K562 (cell line): ENCODE data around the gene LAMB4. TPM values are rescaled to one million over a fixed set of nuclear protein-coding genes. Genes with fewer than 3 reads are reported as not detected.
A peak's percentile ranks its signal among the peaks of the same experiment; 100 is the strongest.

Experiments
- ATAC-seq: fragments of 200-7000 bp; cut with Tn5 transposase; 3 replicates; pipeline ENCODE4 v1.9.1; 2020; ENCODE audit warnings: moderate library complexity
- BruUV-seq: library from RNA; stranded (reverse); fragments of 400-500 nt; replicated peaks from 2 replicates; lab custom pipeline; 2021; lab: Mats Ljungman, UMichigan
- CTCF ChIA-PET: fragments of 300-600 bp; formaldehyde crosslinking; extraction: SDS; loops from one replicate; lab custom pipeline; 2021; ENCODE audit warnings: low intra/inter-chr PET ratio; lab: Yijun Ruan, JAX
- POLR2A ChIA-PET: fragments of 300-600, 350-650 bp; sonication (Branson Sonifier 250); formaldehyde crosslinking; extraction: SDS; loops from one replicate; lab custom pipeline; 2021; ENCODE audit warnings: antibody characterized with exemption, inconsistent platforms; lab: Yijun Ruan, JAX
- DNase-seq, 4 experiments: peaks; one replicate each; pipeline versions ENCODE4 v3.0.0 to v3.0.0-alpha.2; 2011 to 2018; ENCODE audit warnings: low spot score in 3 of 4, mixed read lengths in 3 of 4; ENCODE audit errors: extremely low read depth in 1 of 4
- FAIRE-seq: peaks from 2 replicates; lab custom pipeline; 2011; peaks lifted over from hg19 to GRCh38; lab: Jason Lieb, UNC
- H2AFZ ChIP-seq: 2 replicates; pipeline ENCODE4 v1.6.0; 2011; ENCODE audit warnings: low read depth, low read length, control low read depth, inconsistent platforms
- H3K27ac ChIP-seq: fragments of 200-600 bp; 3 replicates; pipeline ENCODE4 v1.8.0; 2011; ENCODE audit warnings: low read depth, mild to moderate bottlenecking, control low read depth, inconsistent platforms, low read length, moderate library complexity, mixed read lengths; ENCODE audit errors: extremely low read depth
- H3K27me3 ChIP-seq, 2 experiments: fragments of 300-600 bp in 1 of 2; 2 replicates in 1 of 2; 3 replicates in 1 of 2; pipeline versions ENCODE4 v1.6.0 to v1.8.0; 2011; ENCODE audit warnings: inconsistent platforms in 2 of 2, low read length in 2 of 2, mild to moderate bottlenecking in 1 of 2, mixed read lengths in 1 of 2, moderate library complexity in 1 of 2; ENCODE audit not compliant: control insufficient read depth in 2 of 2, insufficient read depth in 2 of 2
- H3K36me3 ChIP-seq: fragments of 300-600 bp; 3 replicates; pipeline ENCODE4 v1.8.0; 2011; ENCODE audit warnings: mild to moderate bottlenecking, low read length, inconsistent platforms; ENCODE audit not compliant: control insufficient read depth, insufficient read depth
- H3K4me1 ChIP-seq, 2 experiments: fragments of 200-600 bp in 1 of 2; replicated peaks in 1 of 2; 2 replicates in 1 of 2; 3 replicates in 1 of 2; pipeline versions ENCODE4 v1.5.1 to v1.8.0; 2011; ENCODE audit warnings: inconsistent platforms in 2 of 2, low read length in 2 of 2, mild to moderate bottlenecking in 1 of 2, mixed read lengths in 1 of 2, moderate library complexity in 1 of 2; ENCODE audit not compliant: control insufficient read depth in 2 of 2, insufficient read depth in 2 of 2
- H3K4me2 ChIP-seq: 2 replicates; pipeline ENCODE4 v1.6.1; 2011; ENCODE audit warnings: low read length, control low read depth, inconsistent platforms, mixed read lengths; ENCODE audit not compliant: insufficient read depth
- H3K4me3 ChIP-seq: fragments of 200-600 bp; sonication (generic), shearing (Covaris generic); 2 replicates; pipeline ENCODE4 v1.5.1; 2016; ENCODE audit warnings: control low read depth, inconsistent platforms
- H3K79me2 ChIP-seq: fragments of 200-600 bp; 3 replicates; pipeline ENCODE4 v1.8.0; 2011; ENCODE audit warnings: low read length, inconsistent platforms; ENCODE audit not compliant: control insufficient read depth, insufficient read depth
- H3K9ac ChIP-seq, 2 experiments: 2 replicates each; pipeline versions ENCODE4 v1.6.0 to v1.6.1; 2011; ENCODE audit warnings: low read depth in 2 of 2, low read length in 2 of 2, control low read depth in 1 of 2, inconsistent platforms in 1 of 2, mild to moderate bottlenecking in 1 of 2, mixed read lengths in 1 of 2; ENCODE audit not compliant: insufficient read depth in 1 of 2
- H3K9me1 ChIP-seq: one replicate; pipeline ENCODE4 v1.6.0; 2011; ENCODE audit warnings: inconsistent platforms, mild to moderate bottlenecking, low read length, moderate library complexity; ENCODE audit not compliant: control insufficient read depth, insufficient read depth
- H3K9me3 ChIP-seq: replicated peaks from 2 replicates; pipeline ENCODE4 v1.5.1; 2011; ENCODE audit warnings: low read depth, low read length, inconsistent platforms; ENCODE audit not compliant: control insufficient read depth, insufficient read depth
- H4K20me1 ChIP-seq: replicated peaks from 2 replicates; pipeline ENCODE4 v1.6.1; 2011; ENCODE audit warnings: low read length, inconsistent platforms, mixed read lengths; ENCODE audit not compliant: control insufficient read depth, insufficient read depth
- DPF2 ChIP-seq: fragments of 450-650 bp; IDR thresholded peaks from 2 replicates; pipeline ENCODE4 v1.6.1; 2016
- KDM1A ChIP-seq, 2 experiments: fragments of 450-650 bp; IDR thresholded peaks; 2 replicates each; pipeline ENCODE4 v1.6.1; 2016; ENCODE audit warnings: mild to moderate bottlenecking in 2 of 2
- SIRT6 ChIP-seq: IDR thresholded peaks from one replicate; pipeline ENCODE4 v1.6.1; 2012; ENCODE audit warnings: low read depth, mild to moderate bottlenecking, control low read depth, inconsistent platforms, low read length, moderate library complexity
- SRSF3 ChIP-seq: fragments of 200-400 bp; formaldehyde crosslinking; IDR thresholded peaks from 2 replicates; pipeline ENCODE4 v1.6.1; 2016; ENCODE audit warnings: mild to moderate bottlenecking, low read length, moderate library complexity; ENCODE audit not compliant: insufficient read depth
- SRSF7 ChIP-seq: fragments of 200-400 bp; formaldehyde crosslinking; optimal IDR thresholded peaks from 2 replicates; pipeline ENCODE3; 2017; ENCODE audit warnings: mild to moderate bottlenecking, low read depth, low read length
- ZNF707 ChIP-seq: fragments of 250-450 bp; sonication (Bioruptor Pico); conservative IDR thresholded peaks from 2 replicates; pipeline ENCODE4 v1.8.0; 2022; ENCODE audit warnings: inconsistent platforms, mild to moderate bottlenecking, moderate library complexity
- ZNF830 ChIP-seq: fragments of 250-450 bp; sonication (Bioruptor Pico); IDR thresholded peaks from 2 replicates; pipeline ENCODE4 v1.5.0; 2021; ENCODE audit warnings: mild to moderate bottlenecking
- WGBS: fragments of 100-300 bp; shearing (Covaris generic); methylation state at CpG from one replicate; pipeline ENCODE4 v1.1.6; 2016; ENCODE audit warnings: low coverage, mixed read lengths; ENCODE audit not compliant: insufficient coverage; ENCODE audit errors: missing lambda C conversion rate; 5-methylcytosine and 5-hydroxymethylcytosine counted together
- in situ Hi-C: fragments of 300-500 bp; cut with MboI; formaldehyde crosslinking; loops from 4 replicates; pipeline ENCODE4 v1.15.0; 2018; ENCODE audit warnings: inconsistent platforms, mixed read lengths
- intact Hi-C: fragments of 100-400 bp; cut with micrococcal nuclease; formaldehyde crosslinking; loops from 2 replicates; pipeline ENCODE4 v1.14.2; 2022
- polyA plus RNA-seq, 8 experiments: library from polyadenylated mRNA; depleted of rRNA in 4 of 8; stranded (reverse) in 5 of 8; unstranded in 3 of 8; fragments of >200 nt; fragmentation: Nextera tagmentation in 2 of 8; fragmentation: Illumina TruSeq in 1 of 8; extraction: Ambion mirVana in 2 of 8; extraction: Trizol in 1 of 8; gene quantifications; 2 replicates each; pipeline versions ENCODE4 v1.2.1 to v1.2.3, GENCODE V29; 2011 to 2014; ENCODE audit warnings: inconsistent platforms in 1 of 8, missing spikeins in 1 of 8
- total RNA-seq, 7 experiments: library from RNA; depleted of rRNA in 6 of 7; stranded (reverse); fragments of >200 nt in 6 of 7; fragmentation: Illumina TruSeq in 2 of 7; extraction: Trizol in 2 of 7; gene quantifications; 2 replicates each; pipeline versions ENCODE4 v1.2.1 to v1.2.3, GENCODE V29; 2011 to 2021; ENCODE audit warnings: low replicate concordance in 1 of 7
- TF ChIP-seq, protein P1 (sequence below): sonication (generic); formaldehyde crosslinking; IDR thresholded peaks from 2 replicates; pipeline ENCODE4 v1.8.0; 2022; ENCODE audit warnings: mild to moderate bottlenecking, missing genetic modification reagents
- TF ChIP-seq, protein P2 (sequence below): fragments of 450-650 bp; formaldehyde crosslinking; conservative IDR thresholded peaks from 2 replicates; pipeline ENCODE4 v1.4.0; 2022; ENCODE audit warnings: mild to moderate bottlenecking, missing genetic modification characterization

Gene LAMB4
- total and polyA plus RNA-seq, 9 of the 15 experiments (the other 6 are each of a cell fraction or from before 2014, with no cell fraction given): 0.06 to 0.13 (median 0.07) TPM; not detected in 6

DNA sequence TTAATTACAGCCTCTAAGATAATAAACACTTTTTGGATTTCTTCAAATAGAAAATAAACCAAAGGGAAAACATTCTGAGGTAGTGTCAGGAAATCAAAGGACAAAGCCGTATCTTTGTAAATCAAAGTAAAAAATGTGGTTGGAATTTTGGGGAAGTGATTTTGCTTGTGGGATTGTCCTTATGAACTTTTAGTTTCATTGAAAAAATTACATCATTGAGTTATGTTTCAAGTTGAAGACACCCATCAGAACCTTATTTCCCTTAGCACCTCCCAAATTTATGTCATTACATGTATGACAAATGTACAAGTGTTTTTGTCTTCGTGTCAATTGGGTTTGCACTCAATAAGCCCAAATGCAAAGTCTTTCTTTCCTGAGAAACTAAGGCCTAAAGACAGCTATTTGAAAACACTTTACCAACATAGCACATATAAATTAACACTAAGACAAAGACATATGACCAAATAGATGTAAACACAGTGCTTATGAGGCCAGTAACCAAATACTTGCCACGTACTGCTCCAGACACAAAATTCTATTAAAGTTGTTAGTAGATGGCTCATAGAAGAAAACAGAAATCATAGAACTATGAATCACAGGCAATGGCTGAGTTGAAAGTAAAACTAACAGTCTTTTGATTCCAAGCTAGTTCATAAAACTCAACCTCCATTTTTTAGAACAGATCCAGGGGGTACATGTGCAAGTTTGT, 26.9 kb upstream of the LAMB4 start:
- TF ChIP-seq KDM1A (IDR thresholded peaks at IDR 0.05): peak; percentile 42 to 47; a peak in 2 of 4 replicates
- no peak for TF ChIP-seq DPF2
- POLR2A ChIA-PET: interaction anchor here (0.5 to 1.4 kb wide), 4 partner anchors 9 to 1205 kb away, joined by 3 read pairs; no protein-coding TSS in a partner anchor

DNA sequence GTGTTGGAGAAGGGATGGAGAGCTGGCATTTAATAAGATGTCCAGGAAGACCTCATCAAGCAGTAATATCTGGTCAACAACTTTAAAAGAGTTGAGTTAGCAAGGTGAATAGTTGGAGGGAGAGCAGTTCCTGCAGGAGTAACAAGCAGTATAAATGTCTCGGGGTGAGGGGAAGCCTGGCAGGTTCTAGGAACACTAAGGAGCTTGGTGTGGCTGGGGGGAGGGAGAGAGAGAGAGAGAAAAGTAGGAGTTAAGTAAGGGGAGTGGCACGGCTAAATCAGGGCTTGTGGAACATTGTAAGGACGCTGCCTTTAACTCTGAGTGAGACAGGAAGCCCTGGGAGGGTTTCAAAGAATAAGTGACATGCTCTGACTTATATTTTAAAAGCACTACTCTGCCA, 22.0 kb upstream of the LAMB4 start:
- Histone ChIP-seq H3K4me2 (no peak overlapping the region), H3K27me3 (peaks cover 0 to 6% of the 10 kb centered on the region in 2 experiments; a peak in 2 of 5 replicates), H3K4me1 (no peaks in the 10 kb centered on the region), H2AFZ (no peak overlapping the region), H3K9ac (no peak overlapping the region), H3K36me3 (no peaks in the 10 kb centered on the region), H3K27ac (no peak overlapping the region), H3K9me3 (no peaks in the 10 kb centered on the region), H3K9me1 (no peaks in the 10 kb centered on the region), H3K79me2 (no peaks in the 10 kb centered on the region), H3K4me3 (no peak overlapping the region), H4K20me1 (no peaks in the 10 kb centered on the region)
- DNase-seq (no peak), ATAC-seq (no peak), FAIRE-seq (no peak)
- POLR2A ChIA-PET: no interaction called here
- intact Hi-C loops (no loop called here), in situ Hi-C loops (no loop called here)
- no TSS peak for BruUV-seq
- CTCF ChIA-PET: no interaction called here
- whole genome bisulfite sequencing: 3% methylated on average over 3 of the region's 3 CpGs
- TF ChIP-seq SIRT6: no peak
- TF ChIP-seq, protein P1, sequence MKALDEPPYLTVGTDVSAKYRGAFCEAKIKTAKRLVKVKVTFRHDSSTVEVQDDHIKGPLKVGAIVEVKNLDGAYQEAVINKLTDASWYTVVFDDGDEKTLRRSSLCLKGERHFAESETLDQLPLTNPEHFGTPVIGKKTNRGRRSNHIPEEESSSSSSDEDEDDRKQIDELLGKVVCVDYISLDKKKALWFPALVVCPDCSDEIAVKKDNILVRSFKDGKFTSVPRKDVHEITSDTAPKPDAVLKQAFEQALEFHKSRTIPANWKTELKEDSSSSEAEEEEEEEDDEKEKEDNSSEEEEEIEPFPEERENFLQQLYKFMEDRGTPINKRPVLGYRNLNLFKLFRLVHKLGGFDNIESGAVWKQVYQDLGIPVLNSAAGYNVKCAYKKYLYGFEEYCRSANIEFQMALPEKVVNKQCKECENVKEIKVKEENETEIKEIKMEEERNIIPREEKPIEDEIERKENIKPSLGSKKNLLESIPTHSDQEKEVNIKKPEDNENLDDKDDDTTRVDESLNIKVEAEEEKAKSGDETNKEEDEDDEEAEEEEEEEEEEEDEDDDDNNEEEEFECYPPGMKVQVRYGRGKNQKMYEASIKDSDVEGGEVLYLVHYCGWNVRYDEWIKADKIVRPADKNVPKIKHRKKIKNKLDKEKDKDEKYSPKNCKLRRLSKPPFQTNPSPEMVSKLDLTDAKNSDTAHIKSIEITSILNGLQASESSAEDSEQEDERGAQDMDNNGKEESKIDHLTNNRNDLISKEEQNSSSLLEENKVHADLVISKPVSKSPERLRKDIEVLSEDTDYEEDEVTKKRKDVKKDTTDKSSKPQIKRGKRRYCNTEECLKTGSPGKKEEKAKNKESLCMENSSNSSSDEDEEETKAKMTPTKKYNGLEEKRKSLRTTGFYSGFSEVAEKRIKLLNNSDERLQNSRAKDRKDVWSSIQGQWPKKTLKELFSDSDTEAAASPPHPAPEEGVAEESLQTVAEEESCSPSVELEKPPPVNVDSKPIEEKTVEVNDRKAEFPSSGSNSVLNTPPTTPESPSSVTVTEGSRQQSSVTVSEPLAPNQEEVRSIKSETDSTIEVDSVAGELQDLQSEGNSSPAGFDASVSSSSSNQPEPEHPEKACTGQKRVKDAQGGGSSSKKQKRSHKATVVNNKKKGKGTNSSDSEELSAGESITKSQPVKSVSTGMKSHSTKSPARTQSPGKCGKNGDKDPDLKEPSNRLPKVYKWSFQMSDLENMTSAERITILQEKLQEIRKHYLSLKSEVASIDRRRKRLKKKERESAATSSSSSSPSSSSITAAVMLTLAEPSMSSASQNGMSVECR (CRISPR knock-in tag): no peak
- no peak for TF ChIP-seq ZNF830 (CRISPR knock-in tag)
- no peak for TF ChIP-seq ZNF707
- TF ChIP-seq, protein P2, sequence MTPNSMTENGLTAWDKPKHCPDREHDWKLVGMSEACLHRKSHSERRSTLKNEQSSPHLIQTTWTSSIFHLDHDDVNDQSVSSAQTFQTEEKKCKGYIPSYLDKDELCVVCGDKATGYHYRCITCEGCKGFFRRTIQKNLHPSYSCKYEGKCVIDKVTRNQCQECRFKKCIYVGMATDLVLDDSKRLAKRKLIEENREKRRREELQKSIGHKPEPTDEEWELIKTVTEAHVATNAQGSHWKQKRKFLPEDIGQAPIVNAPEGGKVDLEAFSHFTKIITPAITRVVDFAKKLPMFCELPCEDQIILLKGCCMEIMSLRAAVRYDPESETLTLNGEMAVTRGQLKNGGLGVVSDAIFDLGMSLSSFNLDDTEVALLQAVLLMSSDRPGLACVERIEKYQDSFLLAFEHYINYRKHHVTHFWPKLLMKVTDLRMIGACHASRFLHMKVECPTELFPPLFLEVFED (CRISPR knock-in tag): no peak
- no peak for TF ChIP-seq SRSF7
- no peak for TF ChIP-seq SRSF3

More for the DNA sequence above, 26.9 kb upstream of the LAMB4 start:
- WGBS: 10% methylated on average over 3 of the region's 3 CpGs
- Histone ChIP-seq H3K4me1 (no peaks in the 10 kb centered on the region), H3K9me1 (no peaks in the 10 kb centered on the region), H3K27me3 (peaks cover 0 to 5% of the 10 kb centered on the region in 2 experiments; a peak in 2 of 5 replicates), H3K79me2 (no peaks in the 10 kb centered on the region), H3K36me3 (no peaks in the 10 kb centered on the region), H2AFZ (no peak overlapping the region), H4K20me1 (no peaks in the 10 kb centered on the region), H3K4me2 (no peak overlapping the region), H3K4me3 (no peak overlapping the region), H3K27ac (no peak overlapping the region), H3K9ac (no peak overlapping the region), H3K9me3 (no peaks in the 10 kb centered on the region)
- CTCF ChIA-PET: no interaction called here
- in situ Hi-C loops: no loop called here
- DNase-seq (no peak), FAIRE-seq (no peak), ATAC-seq (no peak)
- intact Hi-C loops: no loop called here
- no TSS peak for BruUV-seq
